Esophagus muscularis mucosa (tissue), 4 donors: ENCODE measurements around the gene HK1. TPM values are rescaled to one million over a fixed set of nuclear protein-coding genes. Genes with fewer than 3 reads are reported as not detected.

Experiments
- DNase-seq: peaks from one replicate; pipeline ENCODE4 v3.0.0-alpha.2; 2017; ENCODE audit errors: extremely low spot score
- H3K27ac ChIP-seq, 4 donors: fragments of 200-600 bp; sonication (generic); replicated peaks in 1 of 4; 1 replicate in 3 of 4; 2 replicates in 1 of 4; pipeline ENCODE4 v1.5.1; 2016 to 2019; ENCODE audit warnings: mild to moderate bottlenecking in 1 of 4
- H3K27me3 ChIP-seq, 4 donors: fragments of 200-600 bp; sonication (generic); one replicate each; pipeline versions ENCODE4 v1.5.1 to v1.6.0; 2016 to 2019
- H3K36me3 ChIP-seq, 4 donors: fragments of 200-600 bp; sonication (generic); one replicate each; pipeline ENCODE4 v1.5.1; 2016 to 2019
- H3K4me1 ChIP-seq, 4 donors: fragments of 200-600 bp; sonication (generic); one replicate each; pipeline ENCODE4 v1.5.1; 2016 to 2019
- H3K4me3 ChIP-seq, 4 donors: fragments of 200-600 bp; sonication (generic); 1 replicate in 2 of 4; 2 replicates in 2 of 4; pipeline ENCODE4 v1.5.1; 2016 to 2019; ENCODE audit warnings: mild to moderate bottlenecking in 4 of 4, moderate library complexity in 1 of 4
- H3K9me3 ChIP-seq, 4 donors: fragments of 200-600 bp; sonication (generic); 1 replicate in 3 of 4; 2 replicates in 1 of 4; pipeline ENCODE4 v1.5.1; 2016 to 2019
- CTCF ChIP-seq, 3 experiments: fragments of 200-600 bp in 2 of 3; fragments of 450-650 bp in 1 of 3; sonication (generic) in 2 of 3; IDR thresholded peaks; one replicate each; pipeline ENCODE4 v1.5.1; 2017 to 2019; ENCODE audit warnings: antibody characterized with exemption in 3 of 3, mild to moderate bottlenecking in 2 of 3, moderate library complexity in 1 of 3
- EP300 ChIP-seq: sonication (generic); formaldehyde crosslinking; IDR thresholded peaks from one replicate; pipeline ENCODE4 v1.6.1; 2017; ENCODE audit warnings: antibody characterized with exemption
- POLR2A ChIP-seq: fragments of 450-650 bp; IDR thresholded peaks from one replicate; pipeline ENCODE4 v1.6.1; 2017; ENCODE audit warnings: antibody characterized with exemption, moderate library complexity, mild to moderate bottlenecking, low read depth
- POLR2AphosphoS5 ChIP-seq, 2 donors: sonication (generic); formaldehyde crosslinking; IDR thresholded peaks; one replicate each; pipeline ENCODE4 v1.6.1; 2017; ENCODE audit warnings: antibody characterized with exemption in 2 of 2
- WGBS: methylation state at CpG from one replicate; pipeline ENCODE4 v1.1.5; 2018; 5-methylcytosine and 5-hydroxymethylcytosine counted together
- intact Hi-C: fragments of 100-400 bp; cut with DNase I; formaldehyde crosslinking; loops from one replicate; pipeline ENCODE4 v1.15.1; 2023
- total RNA-seq, 4 donors: library from RNA; depleted of rRNA; stranded (reverse); fragments of >200 nt; gene quantifications; one replicate each; pipeline versions ENCODE4 v1.1.0 to v1.2.1, GENCODE V29; 2016

The HK1 gene
- total RNA-seq, 4 donors from 2014 or later, result 114 to 188 (median 151) TPM

GRCh38 chr10:69361303-69361614 lies 83.0 kb downstream of the HK1 start:
- peak overlapping the region; percentile 78 to 88 (median 82) for H3K27ac ChIP-seq
- peaks cover 9 to 39% (median 25%) of the 10 kb centered on the region in 4 donors for H3K36me3 ChIP-seq
- WGBS, result 100% methylated on average over 2 of the region's 2 CpGs
- H3K4me3 ChIP-seq, result no peak overlapping the region
- no peaks in the 10 kb centered on the region for H3K27me3 ChIP-seq
- intact Hi-C loops, result loop anchor here (5.0 kb wide), 1 partner anchor 34 kb away; no protein-coding TSS in a partner anchor
- DNase-seq, result no peak
- no peaks in the 10 kb centered on the region for H3K9me3 ChIP-seq
- TF ChIP-seq POLR2A (no peak), EP300 (no peak), CTCF (IDR thresholded peaks at IDR 0.05) (no peak), POLR2AphosphoS5 (IDR thresholded peaks at IDR 0.05) (no peak)
- peaks cover 61 to 85% (median 63%) of the 10 kb centered on the region in 4 donors for H3K4me1 ChIP-seq

GRCh38 chr10:69362471-69362954 lies 84.2 kb downstream of the HK1 start:
- intact Hi-C loops, result loop anchor here (5.0 kb wide), 1 partner anchor 35 kb away; no protein-coding TSS in a partner anchor
- peaks cover 59 to 92% (median 66%) of the 10 kb centered on the region in 4 donors for H3K4me1 ChIP-seq
- H3K9me3 ChIP-seq, result no peaks in the 10 kb centered on the region
- TF ChIP-seq POLR2A (peak; percentile 6), CTCF (IDR thresholded peaks at IDR 0.05) (no peak), POLR2AphosphoS5 (IDR thresholded peaks at IDR 0.05) (peak in 1 of 2 donors; percentile 27), EP300 (no peak)
- H3K36me3 ChIP-seq, result peaks cover 14 to 52% (median 36%) of the 10 kb centered on the region in 4 donors
- no peak for DNase-seq
- no peak overlapping the region for H3K4me3 ChIP-seq
- H3K27me3 ChIP-seq, result no peaks in the 10 kb centered on the region
- H3K27ac ChIP-seq, result peak overlapping the region; percentile 56 to 88 (median 79)
- 74% methylated on average over 11 of the region's 13 CpGs for WGBS

- Histone ChIP-seq H3K4me3 (no peak overlapping the region), H3K9me3 (no peaks in the 10 kb centered on the region), H3K36me3 (peaks cover 14 to 62% (median 45%) of the 10 kb centered on the region in 4 donors), H3K27me3 (no peaks in the 10 kb centered on the region), H3K4me1 (peaks cover 47 to 81% (median 55%) of the 10 kb centered on the region in 4 donors), H3K27ac (peak overlapping the region in 2 of 4 donors; percentile 56 to 80)
- intact Hi-C loops, result loop anchor here (5.0 kb wide), 1 partner anchor 36 kb away; no protein-coding TSS in a partner anchor
- no peak for TF ChIP-seq POLR2AphosphoS5 (IDR thresholded peaks at IDR 0.05)
- TF ChIP-seq EP300, result no peak
- no peak for TF ChIP-seq POLR2A
- no peak for TF ChIP-seq CTCF (IDR thresholded peaks at IDR 0.05)
- no peak for DNase-seq
- WGBS, result 78% methylated on average over 5 of the region's 5 CpGs
These were observed 85.4 kb downstream of the HK1 start for GRCh38 chr10:69363666-69364065.

GRCh38 chr10:69364232-69364940 lies 86.1 kb downstream of the HK1 start:
- no peak for TF ChIP-seq POLR2AphosphoS5 (IDR thresholded peaks at IDR 0.05)
- TF ChIP-seq CTCF (IDR thresholded peaks at IDR 0.05), result no peak
- TF ChIP-seq POLR2A, result no peak
- TF ChIP-seq EP300, result no peak
- no peak overlapping the region for H3K4me3 ChIP-seq
- no peaks in the 10 kb centered on the region for H3K27me3 ChIP-seq
- peaks cover 18 to 69% (median 52%) of the 10 kb centered on the region in 4 donors for H3K36me3 ChIP-seq
- no peak overlapping the region for H3K27ac ChIP-seq
- no peak for DNase-seq
- H3K9me3 ChIP-seq, result no peaks in the 10 kb centered on the region
- 85% methylated on average over 9 of the region's 9 CpGs for WGBS
- H3K4me1 ChIP-seq, result peaks cover 40 to 74% (median 49%) of the 10 kb centered on the region in 4 donors
- intact Hi-C loops, result loop anchor here (5.0 kb wide), 1 partner anchor 37 kb away; no protein-coding TSS in a partner anchor
